SK-N-SH (cell line): Measurements from ENCODE around the gene ACER3. TPM values are rescaled to one million over a fixed set of nuclear protein-coding genes. Genes with fewer than 3 reads are reported as not detected.

Experiments
- CTCF ChIA-PET: fragments of 300-600, 350-600 bp; formaldehyde crosslinking; extraction: SDS; loops from one replicate; lab custom pipeline; 2021; lab: Yijun Ruan, JAX
- POLR2A ChIA-PET: fragments of 350-600 bp; sonication (Branson Sonifier 250); formaldehyde crosslinking; extraction: SDS; loops from one replicate; lab custom pipeline; 2020; ENCODE audit warnings: antibody characterized with exemption, inconsistent platforms; lab: Yijun Ruan, JAX
- DNase-seq: peaks from one replicate; pipeline ENCODE4 v3.0.0; 2012
- H2AFZ ChIP-seq: fragments of 200-600 bp; sonication (generic); 2 replicates; pipeline ENCODE4 v1.8.1; 2016; ENCODE audit warnings: antibody characterized with exemption, mild to moderate bottlenecking, low read depth
- H3F3A ChIP-seq: fragments of 200-600 bp; sonication (generic); replicated peaks from 2 replicates; pipeline ENCODE3; 2016; ENCODE audit warnings: antibody characterized with exemption, mild to moderate bottlenecking; ENCODE audit not compliant: insufficient read depth
- H3K27ac ChIP-seq, 2 experiments: fragments of 200-500 bp in 1 of 2; fragments of 200-600 bp in 1 of 2; sonication (Bioruptor generic) in 1 of 2; sonication (generic), shearing (Covaris generic) in 1 of 2; 2 replicates each; pipeline versions ENCODE4 v1.5.1 to v1.6.1; 2014 to 2016; ENCODE audit warnings: low read depth in 2 of 2, inconsistent platforms in 1 of 2, low read length in 1 of 2, mild to moderate bottlenecking in 1 of 2, mixed read lengths in 1 of 2
- H3K27me3 ChIP-seq: fragments of 200-600 bp; sonication (generic), shearing (Covaris generic); 2 replicates; pipeline ENCODE4 v1.6.1; 2016; ENCODE audit warnings: mixed run types; ENCODE audit not compliant: insufficient read depth
- H3K36me3 ChIP-seq, 2 experiments: fragments of 200-500 bp in 1 of 2; fragments of 200-600 bp in 1 of 2; sonication (Bioruptor generic) in 1 of 2; sonication (generic) in 1 of 2; replicated peaks in 1 of 2; 2 replicates each; pipeline versions ENCODE3 to v1.5.1; 2014 to 2016; ENCODE audit warnings: low read length in 1 of 2, mild to moderate bottlenecking in 1 of 2; ENCODE audit not compliant: insufficient read depth in 2 of 2, control insufficient read depth in 1 of 2
- H3K4me1 ChIP-seq, 2 experiments: fragments of 200-500 bp in 1 of 2; fragments of 200-600 bp in 1 of 2; sonication (Bioruptor generic) in 1 of 2; sonication (generic), shearing (Covaris generic) in 1 of 2; 2 replicates each; pipeline versions ENCODE4 v1.5.1 to v1.6.1; 2014 to 2016; ENCODE audit warnings: low read depth in 1 of 2, low read length in 1 of 2, mixed run types in 1 of 2; ENCODE audit not compliant: insufficient read depth in 2 of 2, control insufficient read depth in 1 of 2
- H3K4me2 ChIP-seq: fragments of 200-600 bp; sonication (generic), shearing (Covaris generic); 2 replicates; pipeline ENCODE4 v1.6.1; 2017; ENCODE audit warnings: mixed run types
- H3K4me3 ChIP-seq, 2 experiments: fragments of 200-500 bp in 1 of 2; fragments of 200-600 bp in 1 of 2; sonication (Bioruptor generic) in 1 of 2; sonication (generic), shearing (Covaris generic) in 1 of 2; 2 replicates each; pipeline versions ENCODE4 v1.5.1 to v1.8.1; 2014 to 2016; ENCODE audit warnings: low read depth in 2 of 2, inconsistent platforms in 1 of 2, low read length in 1 of 2, mild to moderate bottlenecking in 1 of 2, mixed read lengths in 1 of 2, moderate library complexity in 1 of 2
- H3K79me2 ChIP-seq: fragments of 200-600 bp; sonication (generic); 2 replicates; pipeline ENCODE4 v1.8.1; 2017; ENCODE audit warnings: mild to moderate bottlenecking; ENCODE audit not compliant: insufficient read depth
- H3K9ac ChIP-seq: fragments of 200-600 bp; sonication (generic); 2 replicates; pipeline ENCODE4 v1.6.1; 2017; ENCODE audit warnings: mixed run types
- H3K9me2 ChIP-seq: fragments of 200-600 bp; sonication (generic); 2 replicates; pipeline ENCODE4 v1.6.1; 2017; ENCODE audit warnings: mixed run types
- H3K9me3 ChIP-seq: fragments of 200-600 bp; sonication (generic); 2 replicates; pipeline ENCODE4 v1.6.1; 2017; ENCODE audit warnings: mixed run types, mild to moderate bottlenecking, moderate library complexity
- H4K20me1 ChIP-seq: fragments of 200-600 bp; sonication (generic); 2 replicates; pipeline ENCODE4 v1.6.1; 2017; ENCODE audit warnings: mild to moderate bottlenecking, mixed run types; ENCODE audit not compliant: insufficient read depth
- ELF1 ChIP-seq: IDR thresholded peaks from 2 replicates; pipeline ENCODE4 v1.4.0; 2012
- GABPA ChIP-seq: IDR thresholded peaks from 2 replicates; pipeline ENCODE4 v1.4.0; 2012; ENCODE audit warnings: low read depth, mild to moderate bottlenecking
- MEF2A ChIP-seq: IDR thresholded peaks from 2 replicates; pipeline ENCODE4 v1.4.0; 2012; ENCODE audit warnings: low read depth, borderline replicate concordance
- POLR2AphosphoS5 ChIP-seq: IDR thresholded peaks from 2 replicates; pipeline ENCODE4 v1.6.1; 2012; ENCODE audit warnings: low read depth, low read length
- RAD21 ChIP-seq: IDR thresholded peaks from 2 replicates; pipeline ENCODE4 v1.6.1; 2012; ENCODE audit warnings: mild to moderate bottlenecking, low read length
- RCOR1 ChIP-seq: fragments of 150-350 bp; IDR thresholded peaks from 2 replicates; pipeline ENCODE4 v1.6.1; 2017; ENCODE audit warnings: antibody characterized with exemption, low read length
- RFX5 ChIP-seq: IDR thresholded peaks from 2 replicates; pipeline ENCODE4 v1.6.1; 2012; ENCODE audit warnings: mild to moderate bottlenecking, improper control_type of control experiment, low read length
- SIN3A ChIP-seq: IDR thresholded peaks from 2 replicates; pipeline ENCODE4 v1.6.1; 2012; ENCODE audit warnings: low read depth, mild to moderate bottlenecking, low read length, moderate library complexity, borderline replicate concordance
- TAF1 ChIP-seq: IDR thresholded peaks from 2 replicates; pipeline ENCODE4 v1.6.1; 2012; ENCODE audit warnings: low read depth, mild to moderate bottlenecking, low read length, moderate library complexity, borderline replicate concordance
- TEAD4 ChIP-seq: IDR thresholded peaks from 2 replicates; pipeline ENCODE4 v1.4.0; 2012; ENCODE audit warnings: mild to moderate bottlenecking, borderline replicate concordance; ENCODE audit not compliant: insufficient read depth
- WGBS: methylation state at CpG from one replicate; pipeline ENCODE4 v1.1.6; 2017; ENCODE audit warnings: low lambda C conversion rate; 5-methylcytosine and 5-hydroxymethylcytosine counted together
- polyA plus RNA-seq, 3 experiments: library from polyadenylated mRNA; depleted of rRNA; stranded (reverse); fragments of >200 nt; gene quantifications; 2 replicates each; pipeline ENCODE4 v1.2.3, GENCODE V29; 2012
- TF ChIP-seq, protein P1 (sequence below): fragments of 200-600 bp; sonication (generic); IDR thresholded peaks from 2 replicates; pipeline ENCODE4 v1.6.1; 2017; ENCODE audit warnings: antibody characterized with exemption, mild to moderate bottlenecking, moderate library complexity
- TF ChIP-seq, protein P2 (sequence below): IDR thresholded peaks from 2 replicates; pipeline ENCODE4; 2012
- TF ChIP-seq, protein P3 (sequence below): IDR thresholded peaks from 2 replicates; pipeline ENCODE4 v1.6.1; 2012; ENCODE audit warnings: mild to moderate bottlenecking, low read depth, low read length, moderate library complexity
- TF ChIP-seq, protein P4 (sequence below): IDR thresholded peaks from 2 replicates; pipeline ENCODE4 v1.4.0; 2012; ENCODE audit warnings: low read depth, borderline replicate concordance

Gene ACER3
- polyA plus RNA-seq, 1 of the 3 experiments (the other 2 are of a cell fraction) = 5.4 TPM

DNA sequence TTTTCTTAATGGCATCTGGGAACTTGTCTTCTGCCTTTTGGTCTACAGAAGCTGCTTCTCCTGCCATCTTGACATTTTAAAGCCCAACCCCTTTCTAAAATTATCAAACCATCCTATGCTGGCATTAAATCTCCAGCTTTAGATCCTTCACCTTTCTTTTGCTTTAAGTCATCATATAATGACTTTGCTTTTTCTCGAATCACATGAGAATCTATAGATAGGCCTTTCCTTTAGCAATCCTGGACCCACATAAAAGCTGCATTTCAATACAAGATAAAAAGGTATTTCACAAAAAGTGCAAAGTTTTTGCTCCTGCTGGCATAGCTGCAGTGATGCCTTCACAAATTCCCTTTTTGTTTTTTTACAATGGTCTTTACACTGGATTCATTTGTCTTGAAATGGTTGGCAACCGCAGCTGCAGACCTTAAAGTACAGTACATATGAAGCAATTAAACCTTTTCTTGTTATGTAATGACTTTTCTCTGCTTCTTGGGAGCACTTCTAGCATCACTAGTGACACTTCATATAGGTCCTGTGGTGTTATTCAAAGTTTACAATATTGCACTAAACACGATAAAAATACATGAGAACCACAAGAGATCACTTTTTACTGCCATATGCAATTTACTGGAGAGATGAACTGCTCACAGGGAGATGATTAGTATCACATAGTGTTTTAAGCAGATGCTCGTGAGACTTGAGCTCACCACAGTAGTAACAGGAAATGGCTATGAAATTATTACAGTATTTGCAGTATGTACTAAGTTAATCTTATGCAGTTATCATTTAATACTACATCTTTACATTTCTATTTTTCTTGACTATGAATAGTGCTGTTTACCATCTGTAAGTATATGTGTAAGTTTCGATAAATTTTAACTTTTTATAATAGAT is 41.6 kb downstream of the ACER3 start:
- Histone ChIP-seq H3K36me3 (no peaks in the 10 kb centered on the region), H3K4me1 (no peaks in the 10 kb centered on the region), H3F3A (no peaks in the 10 kb centered on the region), H3K9me3 (peaks cover 8% of the 10 kb centered on the region; the same call in 1 of the 2 replicates), H3K9me2 (no peaks in the 10 kb centered on the region), H3K79me2 (no peaks in the 10 kb centered on the region), H3K9ac (no peak overlapping the region), H3K4me3 (no peak overlapping the region), H3K27me3 (no peaks in the 10 kb centered on the region), H3K27ac (no peak overlapping the region), H4K20me1 (no peaks in the 10 kb centered on the region), H2AFZ (no peak overlapping the region), H3K4me2 (no peak overlapping the region)
- TF ChIP-seq RFX5 (no peak), TEAD4 (no peak), TAF1 (no peak), POLR2AphosphoS5 (no peak), GABPA (no peak), RCOR1 (no peak), RAD21 (no peak), MEF2A (no peak)
- TF ChIP-seq, protein P1, sequence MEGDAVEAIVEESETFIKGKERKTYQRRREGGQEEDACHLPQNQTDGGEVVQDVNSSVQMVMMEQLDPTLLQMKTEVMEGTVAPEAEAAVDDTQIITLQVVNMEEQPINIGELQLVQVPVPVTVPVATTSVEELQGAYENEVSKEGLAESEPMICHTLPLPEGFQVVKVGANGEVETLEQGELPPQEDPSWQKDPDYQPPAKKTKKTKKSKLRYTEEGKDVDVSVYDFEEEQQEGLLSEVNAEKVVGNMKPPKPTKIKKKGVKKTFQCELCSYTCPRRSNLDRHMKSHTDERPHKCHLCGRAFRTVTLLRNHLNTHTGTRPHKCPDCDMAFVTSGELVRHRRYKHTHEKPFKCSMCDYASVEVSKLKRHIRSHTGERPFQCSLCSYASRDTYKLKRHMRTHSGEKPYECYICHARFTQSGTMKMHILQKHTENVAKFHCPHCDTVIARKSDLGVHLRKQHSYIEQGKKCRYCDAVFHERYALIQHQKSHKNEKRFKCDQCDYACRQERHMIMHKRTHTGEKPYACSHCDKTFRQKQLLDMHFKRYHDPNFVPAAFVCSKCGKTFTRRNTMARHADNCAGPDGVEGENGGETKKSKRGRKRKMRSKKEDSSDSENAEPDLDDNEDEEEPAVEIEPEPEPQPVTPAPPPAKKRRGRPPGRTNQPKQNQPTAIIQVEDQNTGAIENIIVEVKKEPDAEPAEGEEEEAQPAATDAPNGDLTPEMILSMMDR = no peak
- TF ChIP-seq, protein P2, sequence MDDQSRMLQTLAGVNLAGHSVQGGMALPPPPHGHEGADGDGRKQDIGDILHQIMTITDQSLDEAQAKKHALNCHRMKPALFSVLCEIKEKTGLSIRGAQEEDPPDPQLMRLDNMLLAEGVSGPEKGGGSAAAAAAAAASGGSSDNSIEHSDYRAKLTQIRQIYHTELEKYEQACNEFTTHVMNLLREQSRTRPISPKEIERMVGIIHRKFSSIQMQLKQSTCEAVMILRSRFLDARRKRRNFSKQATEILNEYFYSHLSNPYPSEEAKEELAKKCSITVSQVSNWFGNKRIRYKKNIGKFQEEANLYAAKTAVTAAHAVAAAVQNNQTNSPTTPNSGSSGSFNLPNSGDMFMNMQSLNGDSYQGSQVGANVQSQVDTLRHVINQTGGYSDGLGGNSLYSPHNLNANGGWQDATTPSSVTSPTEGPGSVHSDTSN = no peak
- DNase-seq = no peak
- 95% methylated on average over 5 of the region's 5 CpGs for WGBS
- CTCF ChIA-PET = interaction anchor here (0.6 to 3.7 kb wide), 6 partner anchors 10 to 171 kb away, joined by 3 to 21 read pairs (median 4); no protein-coding TSS in a partner anchor
- POLR2A ChIA-PET = interaction anchor here (0.9 kb wide), 1 partner anchor 16 kb away, joined by 3 read pairs; no protein-coding TSS in a partner anchor

DNA sequence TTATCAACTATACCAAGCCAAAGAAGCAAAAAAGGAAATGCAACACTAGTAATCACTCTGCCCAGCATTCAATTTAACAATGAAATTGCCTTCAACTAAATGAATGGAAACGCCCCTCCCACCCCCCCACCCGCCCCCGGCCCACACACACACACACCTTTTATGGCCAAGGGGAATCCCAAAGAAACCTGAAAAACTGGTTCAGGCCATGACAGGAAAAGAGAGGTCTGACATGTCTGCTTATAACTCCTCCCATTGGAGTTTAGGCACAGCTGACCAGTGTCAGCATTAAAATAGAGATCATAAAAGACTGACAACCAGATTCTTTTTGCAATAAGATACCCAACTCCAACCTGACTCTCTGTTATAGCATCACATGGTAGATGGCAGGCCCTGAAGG is 42.6 kb downstream of the ACER3 start:
- 57% methylated on average over 3 of the region's 3 CpGs for WGBS
- H3K4me2 ChIP-seq = no peak overlapping the region
- no peaks in the 10 kb centered on the region for H4K20me1 ChIP-seq
- ChIA-PET CTCF (interaction anchor here (0.6 to 6.4 kb wide), 2 partner anchors 16 to 82 kb away, joined by 3 to 59 read pairs; no protein-coding TSS in a partner anchor), POLR2A (no interaction called here)
- H3K36me3 ChIP-seq = no peaks in the 10 kb centered on the region
- H3K4me3 ChIP-seq = no peak overlapping the region
- TF ChIP-seq SIN3A (no peak), POLR2AphosphoS5 (no peak), MEF2A (no peak), RCOR1 (no peak), ELF1 (no peak), TAF1 (no peak)
- TF ChIP-seq, protein P3, sequence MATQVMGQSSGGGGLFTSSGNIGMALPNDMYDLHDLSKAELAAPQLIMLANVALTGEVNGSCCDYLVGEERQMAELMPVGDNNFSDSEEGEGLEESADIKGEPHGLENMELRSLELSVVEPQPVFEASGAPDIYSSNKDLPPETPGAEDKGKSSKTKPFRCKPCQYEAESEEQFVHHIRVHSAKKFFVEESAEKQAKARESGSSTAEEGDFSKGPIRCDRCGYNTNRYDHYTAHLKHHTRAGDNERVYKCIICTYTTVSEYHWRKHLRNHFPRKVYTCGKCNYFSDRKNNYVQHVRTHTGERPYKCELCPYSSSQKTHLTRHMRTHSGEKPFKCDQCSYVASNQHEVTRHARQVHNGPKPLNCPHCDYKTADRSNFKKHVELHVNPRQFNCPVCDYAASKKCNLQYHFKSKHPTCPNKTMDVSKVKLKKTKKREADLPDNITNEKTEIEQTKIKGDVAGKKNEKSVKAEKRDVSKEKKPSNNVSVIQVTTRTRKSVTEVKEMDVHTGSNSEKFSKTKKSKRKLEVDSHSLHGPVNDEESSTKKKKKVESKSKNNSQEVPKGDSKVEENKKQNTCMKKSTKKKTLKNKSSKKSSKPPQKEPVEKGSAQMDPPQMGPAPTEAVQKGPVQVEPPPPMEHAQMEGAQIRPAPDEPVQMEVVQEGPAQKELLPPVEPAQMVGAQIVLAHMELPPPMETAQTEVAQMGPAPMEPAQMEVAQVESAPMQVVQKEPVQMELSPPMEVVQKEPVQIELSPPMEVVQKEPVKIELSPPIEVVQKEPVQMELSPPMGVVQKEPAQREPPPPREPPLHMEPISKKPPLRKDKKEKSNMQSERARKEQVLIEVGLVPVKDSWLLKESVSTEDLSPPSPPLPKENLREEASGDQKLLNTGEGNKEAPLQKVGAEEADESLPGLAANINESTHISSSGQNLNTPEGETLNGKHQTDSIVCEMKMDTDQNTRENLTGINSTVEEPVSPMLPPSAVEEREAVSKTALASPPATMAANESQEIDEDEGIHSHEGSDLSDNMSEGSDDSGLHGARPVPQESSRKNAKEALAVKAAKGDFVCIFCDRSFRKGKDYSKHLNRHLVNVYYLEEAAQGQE = no peak
- TF ChIP-seq, protein P4, sequence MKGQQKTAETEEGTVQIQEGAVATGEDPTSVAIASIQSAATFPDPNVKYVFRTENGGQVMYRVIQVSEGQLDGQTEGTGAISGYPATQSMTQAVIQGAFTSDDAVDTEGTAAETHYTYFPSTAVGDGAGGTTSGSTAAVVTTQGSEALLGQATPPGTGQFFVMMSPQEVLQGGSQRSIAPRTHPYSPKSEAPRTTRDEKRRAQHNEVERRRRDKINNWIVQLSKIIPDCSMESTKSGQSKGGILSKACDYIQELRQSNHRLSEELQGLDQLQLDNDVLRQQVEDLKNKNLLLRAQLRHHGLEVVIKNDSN = no peak
- H3K9me3 ChIP-seq = peaks cover 8% of the 10 kb centered on the region; the same call in 1 of the 2 replicates
- H3K4me1 ChIP-seq = no peaks in the 10 kb centered on the region
- no peaks in the 10 kb centered on the region for H3K27me3 ChIP-seq
- DNase-seq = no peak
- H3K9ac ChIP-seq = no peak overlapping the region
- no peak overlapping the region for H2AFZ ChIP-seq
- H3K79me2 ChIP-seq = no peaks in the 10 kb centered on the region
- H3F3A ChIP-seq = no peaks in the 10 kb centered on the region
- no peaks in the 10 kb centered on the region for H3K9me2 ChIP-seq
- H3K27ac ChIP-seq = no peak overlapping the region
